Breast epithelium (tissue), 4 donors: Measurements from ENCODE around the gene SMARCA4. TPM values are rescaled to one million over a fixed set of nuclear protein-coding genes. Genes with fewer than 3 reads are reported as not detected.

Source experiments
- DNase-seq, 2 donors: peaks; one replicate each; pipeline ENCODE4 v3.0.0-alpha.2; 2019; ENCODE audit warnings: low spot score in 2 of 2
- H3K27ac ChIP-seq, 2 donors: fragments of 200-600 bp; sonication (generic) in 1 of 2; one replicate each; pipeline ENCODE4 v1.5.1; 2016 to 2019; ENCODE audit warnings: mild to moderate bottlenecking in 1 of 2
- H3K27me3 ChIP-seq, 2 donors: fragments of 200-600 bp; sonication (generic) in 1 of 2; one replicate each; pipeline versions ENCODE4 v1.5.1 to v1.6.0; 2017 to 2019; ENCODE audit warnings: control low read depth in 1 of 2, mild to moderate bottlenecking in 1 of 2
- H3K36me3 ChIP-seq: fragments of 200-600 bp; one replicate; pipeline ENCODE4 v1.5.1; 2019
- H3K4me1 ChIP-seq, 2 donors: fragments of 200-600 bp; sonication (generic); one replicate each; pipeline ENCODE4 v1.5.1; 2016 to 2019; ENCODE audit warnings: control low read depth in 1 of 2
- H3K4me3 ChIP-seq, 3 donors: fragments of 200-600 bp; sonication (generic); 1 replicate in 2 of 3; 2 replicates in 1 of 3; pipeline ENCODE4 v1.5.1; 2016 to 2019; ENCODE audit warnings: mild to moderate bottlenecking in 3 of 3, moderate library complexity in 2 of 3
- H3K9me3 ChIP-seq, 2 donors: fragments of 200-600 bp; sonication (generic) in 1 of 2; one replicate each; pipeline ENCODE4 v1.5.1; 2016 to 2019; ENCODE audit warnings: control low read depth in 1 of 2
- CTCF ChIP-seq, 3 donors: fragments of 450-650 bp; IDR thresholded peaks; one replicate each; pipeline ENCODE4 v1.5.1; 2016 to 2017; ENCODE audit warnings: antibody characterized with exemption in 3 of 3, mild to moderate bottlenecking in 3 of 3, moderate library complexity in 3 of 3
- POLR2A ChIP-seq: fragments of 450-650 bp; IDR thresholded peaks from one replicate; pipeline ENCODE4 v1.6.1; 2016; ENCODE audit warnings: antibody characterized with exemption, mild to moderate bottlenecking, moderate library complexity
- POLR2AphosphoS5 ChIP-seq, 3 donors: sonication (generic); formaldehyde crosslinking; IDR thresholded peaks; one replicate each; pipeline ENCODE4 v1.6.1; 2017; ENCODE audit warnings: antibody characterized with exemption in 3 of 3
- intact Hi-C: fragments of 100-400 bp; cut with DNase I; formaldehyde crosslinking; loops from one replicate; pipeline ENCODE4 v1.15.1; 2023; ENCODE audit warnings: low total_unique reads
- total RNA-seq, 3 donors: library from RNA; depleted of rRNA; stranded (reverse); fragments of >200 nt; gene quantifications; one replicate each; pipeline ENCODE4 v1.1.0, GENCODE V29; 2016

SMARCA4 gene
- total RNA-seq, 3 donors from 2014 or later, result 36.8 to 78.3 (median 72.4) TPM

- H3K4me1 ChIP-seq, result peaks cover 0 to 5% of the 10 kb centered on the region in 2 donors
- no peak for DNase-seq
- TF ChIP-seq POLR2AphosphoS5 (IDR thresholded peaks at IDR 0.05) (no peak), POLR2A (no peak), CTCF (IDR thresholded peaks at IDR 0.05) (no peak)
- H3K4me3 ChIP-seq, result no peak overlapping the region
- intact Hi-C loops, result no loop called here
- H3K27me3 ChIP-seq, result no peaks in the 10 kb centered on the region
- no peaks in the 10 kb centered on the region for H3K36me3 ChIP-seq
- no peak overlapping the region for H3K27ac ChIP-seq
- H3K9me3 ChIP-seq, result no peaks in the 10 kb centered on the region
Measured at GRCh38 chr19:11013771-11014170, 52.9 kb downstream of the SMARCA4 start.

GRCh38 chr19:11014403-11014911 is 53.6 kb downstream of the SMARCA4 start:
- intact Hi-C loops, result no loop called here
- TF ChIP-seq POLR2A (no peak), CTCF (IDR thresholded peaks at IDR 0.05) (no peak), POLR2AphosphoS5 (IDR thresholded peaks at IDR 0.05) (no peak)
- peaks cover 0 to 9% of the 10 kb centered on the region in 2 donors for H3K4me1 ChIP-seq
- H3K27me3 ChIP-seq, result no peaks in the 10 kb centered on the region
- no peak overlapping the region for H3K4me3 ChIP-seq
- no peak for DNase-seq
- H3K36me3 ChIP-seq, result no peaks in the 10 kb centered on the region
- H3K27ac ChIP-seq, result no peak overlapping the region
- H3K9me3 ChIP-seq, result no peaks in the 10 kb centered on the region

GRCh38 chr19:11016631-11017030 is 55.8 kb downstream of the SMARCA4 start:
- Histone ChIP-seq H3K4me1 (peaks cover 0 to 13% of the 10 kb centered on the region in 2 donors), H3K9me3 (no peaks in the 10 kb centered on the region), H3K27me3 (no peaks in the 10 kb centered on the region), H3K36me3 (no peaks in the 10 kb centered on the region), H3K27ac (peak overlapping the region; percentile 90 to 92), H3K4me3 (no peak overlapping the region)
- TF ChIP-seq POLR2A, result no peak
- peak in 1 of 3 donors; percentile 4 for TF ChIP-seq CTCF (IDR thresholded peaks at IDR 0.05)
- no peak for DNase-seq
- intact Hi-C loops, result no loop called here

GRCh38 chr19:11017275-11018035 is 56.6 kb downstream of the SMARCA4 start:
- TF ChIP-seq POLR2AphosphoS5 (IDR thresholded peaks at IDR 0.05) (no peak), CTCF (IDR thresholded peaks at IDR 0.05) (no peak), POLR2A (no peak)
- intact Hi-C loops, result no loop called here
- H3K4me1 ChIP-seq, result peaks cover 0 to 13% of the 10 kb centered on the region in 2 donors
- H3K27ac ChIP-seq, result peak overlapping the region; percentile 90 to 92
- H3K9me3 ChIP-seq, result no peaks in the 10 kb centered on the region
- no peaks in the 10 kb centered on the region for H3K36me3 ChIP-seq
- no peaks in the 10 kb centered on the region for H3K27me3 ChIP-seq
- peak overlapping the region in 1 of 3 donors; percentile 22 for H3K4me3 ChIP-seq
- no peak for DNase-seq

GRCh38 chr19:11018179-11018578 is 57.3 kb downstream of the SMARCA4 start:
- Histone ChIP-seq H3K4me3 (peak overlapping the region in 1 of 3 donors; percentile 22), H3K27me3 (no peaks in the 10 kb centered on the region), H3K4me1 (peaks cover 0 to 13% of the 10 kb centered on the region in 2 donors), H3K9me3 (no peaks in the 10 kb centered on the region), H3K36me3 (no peaks in the 10 kb centered on the region), H3K27ac (peak overlapping the region; percentile 90 to 92)
- TF ChIP-seq POLR2A, result no peak
- TF ChIP-seq CTCF (IDR thresholded peaks at IDR 0.05), result no peak
- no peak for TF ChIP-seq POLR2AphosphoS5 (IDR thresholded peaks at IDR 0.05)
- intact Hi-C loops, result no loop called here
- DNase-seq, result peak in 1 of 2 donors; percentile 67
